H1 (cell line): ENCODE data around the gene CCDC30. TPM values are rescaled to one million over a fixed set of nuclear protein-coding genes. Genes with fewer than 3 reads are reported as not detected.

Source experiments
- CTCF ChIA-PET: fragments of 300-600 bp; sonication (Branson Sonifier 250); formaldehyde crosslinking; loops from one replicate; lab custom pipeline; 2021; ENCODE audit not compliant: partially characterized antibody; lab: Charles Lee
- POLR2A ChIA-PET: fragments of 300-600 bp; sonication (Branson Sonifier 250); formaldehyde crosslinking; loops from one replicate; lab custom pipeline; 2021; ENCODE audit warnings: inconsistent platforms; ENCODE audit not compliant: partially characterized antibody; lab: Charles Lee
- DNase-seq, 2 experiments: peaks; one replicate each; pipeline versions ENCODE4 v3.0.0 to v3.0.0-alpha.2; 2010 to 2022; ENCODE audit warnings: low spot score in 2 of 2, low read depth in 1 of 2, mixed read lengths in 1 of 2
- FAIRE-seq: peaks from 2 replicates; lab custom pipeline; 2011; peaks lifted over from hg19 to GRCh38; lab: Jason Lieb, UNC
- H2AFZ ChIP-seq: 2 replicates; pipeline ENCODE4 v1.8.1; 2012; ENCODE audit warnings: low read length, inconsistent platforms
- H2AK5ac ChIP-seq: 2 replicates; pipeline ENCODE4 v1.6.1; 2013; ENCODE audit warnings: low read depth, low read length
- H2BK120ac ChIP-seq: replicated peaks from 2 replicates; pipeline ENCODE3; 2013; ENCODE audit warnings: low read depth, low read length, inconsistent platforms
- H2BK12ac ChIP-seq: 2 replicates; pipeline ENCODE4 v1.6.1; 2013; ENCODE audit warnings: low read depth, low read length
- H2BK15ac ChIP-seq: 2 replicates; pipeline ENCODE4 v1.6.1; 2013; ENCODE audit warnings: low read length
- H2BK20ac ChIP-seq: 2 replicates; pipeline ENCODE4 v1.6.1; 2013; ENCODE audit warnings: low read length
- H2BK5ac ChIP-seq: 2 replicates; pipeline ENCODE4 v1.6.1; 2013; ENCODE audit warnings: low read depth, low read length
- H3K14ac ChIP-seq: 2 replicates; pipeline ENCODE4 v1.6.1; 2013; ENCODE audit warnings: inconsistent platforms; ENCODE audit not compliant: insufficient read length
- H3K18ac ChIP-seq: 2 replicates; pipeline ENCODE4 v1.6.1; 2013; ENCODE audit warnings: low read length; ENCODE audit errors: extremely low read depth
- H3K23ac ChIP-seq: 2 replicates; pipeline ENCODE4 v1.6.1; 2013; ENCODE audit warnings: inconsistent platforms; ENCODE audit not compliant: insufficient read length
- H3K23me2 ChIP-seq: 2 replicates; pipeline ENCODE4 v1.6.1; 2013; ENCODE audit warnings: low read depth, low read length
- H3K27ac ChIP-seq: 2 replicates; pipeline ENCODE4 v1.6.1; 2011; ENCODE audit warnings: low read depth, low read length, inconsistent platforms
- H3K27me3 ChIP-seq, 4 experiments: replicated peaks in 1 of 4; 1 replicate in 1 of 4; 2 replicates in 3 of 4; pipeline versions ENCODE4 v1.6.1 to v1.8.1; 2011 to 2013; ENCODE audit warnings: low read length in 3 of 4, mild to moderate bottlenecking in 3 of 4, inconsistent platforms in 2 of 4, mixed read lengths in 2 of 4, moderate library complexity in 1 of 4; ENCODE audit not compliant: control insufficient read depth in 3 of 4, insufficient read depth in 3 of 4; ENCODE audit errors: extremely low read depth in 1 of 4
- H3K36me3 ChIP-seq, 4 experiments: 2 replicates each; pipeline versions ENCODE4 v1.6.1 to v1.8.1; 2011 to 2013; ENCODE audit warnings: mild to moderate bottlenecking in 4 of 4, low read length in 3 of 4, moderate library complexity in 2 of 4, control low read depth in 1 of 4, inconsistent platforms in 1 of 4; ENCODE audit not compliant: insufficient read depth in 4 of 4, control insufficient read depth in 2 of 4
- H3K4ac ChIP-seq: replicated peaks from 2 replicates; pipeline ENCODE3; 2013; ENCODE audit warnings: low read length, low read depth, mixed read lengths, inconsistent platforms; ENCODE audit not compliant: insufficient read length
- H3K4me1 ChIP-seq, 4 experiments: replicated peaks in 1 of 4; 1 replicate in 1 of 4; 2 replicates in 3 of 4; pipeline versions ENCODE4 v1.6.1 to v1.8.1; 2011 to 2013; ENCODE audit warnings: low read length in 3 of 4, inconsistent platforms in 2 of 4, mixed read lengths in 1 of 4; ENCODE audit not compliant: insufficient read depth in 4 of 4, control insufficient read depth in 3 of 4
- H3K4me2 ChIP-seq, 2 experiments: 2 replicates each; pipeline versions ENCODE4 v1.6.1 to v1.8.1; 2011 to 2013; ENCODE audit warnings: low read depth in 2 of 2, low read length in 2 of 2, control low read depth in 1 of 2, inconsistent platforms in 1 of 2, mild to moderate bottlenecking in 1 of 2; ENCODE audit not compliant: insufficient read depth in 1 of 2
- H3K4me3 ChIP-seq, 4 experiments: fragments of 200-600, 300-600 bp in 1 of 4; sonication (generic), shearing (Covaris generic), sonication (Bioruptor Twin) in 1 of 4; 2 replicates each; pipeline versions ENCODE4 v1.5.1 to v1.8.1; 2011 to 2016; ENCODE audit warnings: low read length in 4 of 4, low read depth in 3 of 4, control low read depth in 2 of 4, inconsistent platforms in 2 of 4, mild to moderate bottlenecking in 2 of 4, mixed read lengths in 1 of 4, moderate library complexity in 1 of 4; ENCODE audit not compliant: insufficient read depth in 2 of 4; ENCODE audit errors: extremely low read depth in 1 of 4
- H3K56ac ChIP-seq: replicated peaks from 2 replicates; pipeline ENCODE3; 2013; ENCODE audit warnings: low read depth, mild to moderate bottlenecking, mixed read lengths, low read length, inconsistent platforms; ENCODE audit not compliant: insufficient read length
- H3K79me1 ChIP-seq: 2 replicates; pipeline ENCODE4 v1.6.1; 2013; ENCODE audit warnings: low read depth, low read length, control low read depth
- H3K79me2 ChIP-seq, 2 experiments: 2 replicates each; pipeline versions ENCODE4 v1.6.1 to v1.8.1; 2012 to 2013; ENCODE audit warnings: low read length in 2 of 2, mild to moderate bottlenecking in 2 of 2, inconsistent platforms in 1 of 2; ENCODE audit not compliant: insufficient read depth in 2 of 2, control insufficient read depth in 1 of 2
- H3K9ac ChIP-seq, 4 experiments: replicated peaks in 1 of 4; 1 replicate in 1 of 4; 2 replicates in 3 of 4; pipeline versions ENCODE4 v1.6.1 to v1.8.1; 2011 to 2013; ENCODE audit warnings: low read depth in 3 of 4, low read length in 3 of 4, control low read depth in 2 of 4, mild to moderate bottlenecking in 2 of 4, moderate library complexity in 2 of 4, inconsistent platforms in 1 of 4; ENCODE audit errors: extremely low read depth in 1 of 4
- H3K9me3 ChIP-seq, 2 experiments: 2 replicates each; pipeline versions ENCODE4 v1.6.1 to v1.8.1; 2012 to 2013; ENCODE audit warnings: mild to moderate bottlenecking in 2 of 2, moderate library complexity in 2 of 2, control low read depth in 1 of 2, inconsistent platforms in 1 of 2, low read depth in 1 of 2, low read length in 1 of 2, mixed read lengths in 1 of 2; ENCODE audit not compliant: insufficient read depth in 2 of 2
- H4K20me1 ChIP-seq, 2 experiments: replicated peaks in 1 of 2; 2 replicates each; pipeline versions ENCODE3 to v1.8.1; 2011 to 2013; ENCODE audit warnings: inconsistent platforms in 2 of 2, low read length in 2 of 2, mild to moderate bottlenecking in 1 of 2; ENCODE audit not compliant: insufficient read depth in 2 of 2, control insufficient read depth in 1 of 2
- H4K5ac ChIP-seq: 2 replicates; pipeline ENCODE4 v1.6.1; 2013; ENCODE audit warnings: low read length, low read depth, mixed read lengths, inconsistent platforms; ENCODE audit not compliant: insufficient read length
- H4K8ac ChIP-seq: 2 replicates; pipeline ENCODE4 v1.8.0; 2013; ENCODE audit warnings: mild to moderate bottlenecking, moderate library complexity, low read length, inconsistent platforms; ENCODE audit not compliant: insufficient read depth; ENCODE audit errors: extremely low read depth
- H4K91ac ChIP-seq: replicated peaks from 2 replicates; pipeline ENCODE3; 2013; ENCODE audit warnings: low read length, mixed read lengths, inconsistent platforms; ENCODE audit not compliant: insufficient read length
- GTF2F1 ChIP-seq: IDR thresholded peaks from 2 replicates; pipeline ENCODE4 v1.6.1; 2012; ENCODE audit warnings: low read depth, low read length, improper control_type of control experiment, borderline replicate concordance
- WGBS, 2 experiments: shearing (Covaris generic) in 1 of 2; methylation state at CpG; one replicate each; pipeline versions ENCODE4 v1.1.6 to v1.1.7; 2013 to 2015; ENCODE audit warnings: low lambda C conversion rate in 2 of 2, mixed read lengths in 2 of 2, inconsistent platforms in 1 of 2, low coverage in 1 of 2, missing lambda C conversion rate in 1 of 2; ENCODE audit not compliant: insufficient replicate concordance in 2 of 2, insufficient coverage in 1 of 2, insufficient read length in 1 of 2; ENCODE audit errors: extremely low coverage in 1 of 2, missing lambda C conversion rate in 1 of 2; 5-methylcytosine and 5-hydroxymethylcytosine counted together
- polyA plus RNA-seq, 7 experiments: library from polyadenylated mRNA; depleted of rRNA in 3 of 7; stranded (reverse) in 5 of 7; unstranded in 2 of 7; fragments of >200 nt in 5 of 7; fragments of 200-250 nt in 2 of 7; gene quantifications; 1 replicate in 5 of 7; 2 replicates in 1 of 7; 4 replicates in 1 of 7; pipeline versions ENCODE4 v1.2.1 to v1.2.3, GENCODE V29; 2011 to 2013; ENCODE audit warnings: missing spikeins in 2 of 7, mixed read lengths in 2 of 7
- total RNA-seq: library from RNA; stranded (reverse); fragmentation: NEBNext Ultra II Directional; extraction: Animal tissue kit (Norgen Biotek cat#: 25700); gene quantifications from 2 replicates; pipeline ENCODE4 v1.2.1, GENCODE V29; 2021

The CCDC30 gene
- total and polyA plus RNA-seq, 2 of the 8 experiments (the other 6 are each of a cell fraction or from before 2014, with no cell fraction given) = 0.60 to 1.8 TPM

- DNase-seq = no peak
- H3K23me2 ChIP-seq = no peaks in the 10 kb centered on the region
- H3K79me2 ChIP-seq = no peaks in the 10 kb centered on the region
- H2BK20ac ChIP-seq = no peak overlapping the region
- 100% methylated on average over 1 of the region's 1 CpG; no CpG with 5 or more reads in 1 of the 2 experiments for WGBS, 2 experiments
- no peaks in the 10 kb centered on the region for H3K9me3 ChIP-seq
- no peaks in the 10 kb centered on the region for H3K4me1 ChIP-seq
- no peak overlapping the region for H4K8ac ChIP-seq
- H4K91ac ChIP-seq = no peak overlapping the region
- H4K5ac ChIP-seq = no peak overlapping the region
- no peak overlapping the region for H2BK5ac ChIP-seq
- no peak overlapping the region for H3K14ac ChIP-seq
- no peak overlapping the region for H3K56ac ChIP-seq
- no peak overlapping the region for H2BK15ac ChIP-seq
- H2AK5ac ChIP-seq = no peak overlapping the region
- H3K27me3 ChIP-seq = no peaks in the 10 kb centered on the region
- no peak overlapping the region for H3K4me3 ChIP-seq
- CTCF ChIA-PET = interaction anchor here (1.1 kb wide), 1 partner anchor 19 kb away, joined by 3 read pairs; no protein-coding TSS in a partner anchor
- H3K79me1 ChIP-seq = no peaks in the 10 kb centered on the region
- H3K36me3 ChIP-seq = no peaks in the 10 kb centered on the region
- H3K27ac ChIP-seq = no peak overlapping the region
- no peak overlapping the region for H3K23ac ChIP-seq
- H2BK120ac ChIP-seq = no peak overlapping the region
- no peaks in the 10 kb centered on the region for H4K20me1 ChIP-seq
- no peak overlapping the region for H3K9ac ChIP-seq
- H2BK12ac ChIP-seq = no peak overlapping the region
- no peak overlapping the region for H3K18ac ChIP-seq
- H3K4ac ChIP-seq = no peak overlapping the region
- POLR2A ChIA-PET = no interaction called here
- no peak overlapping the region for H3K4me2 ChIP-seq
- no peak for TF ChIP-seq GTF2F1
- no peak overlapping the region for H2AFZ ChIP-seq
- FAIRE-seq = no peak
These were observed 13.0 kb upstream of the CCDC30 start for GRCh38 chr1:42450061-42450460.
